HAP-1 (cell line): ENCODE measurements around the gene LIPC.

Source experiments
- DNase-seq, 2 experiments: peaks; one replicate each; pipeline ENCODE4 v3.0.0-alpha.2; 2016 to 2020; ENCODE audit warnings: low spot score in 2 of 2
- H3K27me3 ChIP-seq: fragments of 250-450 bp; sonication (Bioruptor Pico); 2 replicates; pipeline ENCODE4 v1.5.1; 2020; ENCODE audit warnings: low read depth, mild to moderate bottlenecking, moderate library complexity
- H3K36me3 ChIP-seq: fragments of 250-450 bp; sonication (Bioruptor Pico); replicated peaks from 2 replicates; pipeline ENCODE4 v1.5.1; 2020; ENCODE audit warnings: mild to moderate bottlenecking
- H3K4me1 ChIP-seq: fragments of 250-450 bp; sonication (Bioruptor Pico); 2 replicates; pipeline ENCODE4 v1.5.1; 2020; ENCODE audit warnings: mild to moderate bottlenecking
- H3K4me3 ChIP-seq: fragments of 250-450 bp; sonication (Bioruptor Pico); 2 replicates; pipeline ENCODE4 v1.5.1; 2020; ENCODE audit warnings: mild to moderate bottlenecking, moderate library complexity
- H3K9me3 ChIP-seq: fragments of 250-450 bp; sonication (Bioruptor Pico); 2 replicates; pipeline ENCODE4 v1.5.1; 2020; ENCODE audit warnings: mild to moderate bottlenecking, moderate library complexity
- in situ Hi-C: fragments of 300-500 bp; cut with MboI; formaldehyde crosslinking; loops from 3 replicates; pipeline ENCODE4 v1.14.3; 2020; ENCODE audit warnings: low sequenced_read_pairs, inconsistent platforms, mixed read lengths

Gene LIPC

GRCh38 chr15:58541410-58542087, 109.8 kb downstream of the LIPC start:
- in situ Hi-C loops = no loop called here
- Histone ChIP-seq H3K9me3 (no peaks in the 10 kb centered on the region), H3K4me3 (no peak overlapping the region), H3K4me1 (no peaks in the 10 kb centered on the region), H3K36me3 (no peaks in the 10 kb centered on the region), H3K27me3 (no peaks in the 10 kb centered on the region)
- DNase-seq = no peak

- no peaks in the 10 kb centered on the region for H3K36me3 ChIP-seq
- no peak overlapping the region for H3K4me3 ChIP-seq
- no peaks in the 10 kb centered on the region for H3K27me3 ChIP-seq
- H3K4me1 ChIP-seq = no peaks in the 10 kb centered on the region
- H3K9me3 ChIP-seq = no peaks in the 10 kb centered on the region
- no peak for DNase-seq
- in situ Hi-C loops = no loop called here
Measured at GRCh38 chr15:58543664-58544335, 112.0 kb downstream of the LIPC start.

- H3K27me3 ChIP-seq = no peaks in the 10 kb centered on the region
- no peaks in the 10 kb centered on the region for H3K36me3 ChIP-seq
- DNase-seq = no peak
- H3K4me3 ChIP-seq = no peak overlapping the region
- H3K9me3 ChIP-seq = no peaks in the 10 kb centered on the region
- no peaks in the 10 kb centered on the region for H3K4me1 ChIP-seq
- in situ Hi-C loops = no loop called here
Measured at GRCh38 chr15:58544756-58545155, 113.0 kb downstream of the LIPC start.

- Histone ChIP-seq H3K4me3 (no peak overlapping the region), H3K36me3 (no peaks in the 10 kb centered on the region), H3K9me3 (no peaks in the 10 kb centered on the region), H3K4me1 (no peaks in the 10 kb centered on the region), H3K27me3 (no peaks in the 10 kb centered on the region)
- in situ Hi-C loops = no loop called here
- DNase-seq = no peak
Measured at GRCh38 chr15:58545307-58546065, 113.7 kb downstream of the LIPC start.

GRCh38 chr15:58546066-58546591, 114.3 kb downstream of the LIPC start:
- no peaks in the 10 kb centered on the region for H3K4me1 ChIP-seq
- H3K27me3 ChIP-seq = no peaks in the 10 kb centered on the region
- H3K4me3 ChIP-seq = no peak overlapping the region
- no peaks in the 10 kb centered on the region for H3K36me3 ChIP-seq
- H3K9me3 ChIP-seq = no peaks in the 10 kb centered on the region
- DNase-seq = no peak
- in situ Hi-C loops = no loop called here

- no peaks in the 10 kb centered on the region for H3K27me3 ChIP-seq
- in situ Hi-C loops = no loop called here
- no peaks in the 10 kb centered on the region for H3K36me3 ChIP-seq
- H3K9me3 ChIP-seq = no peaks in the 10 kb centered on the region
- no peak for DNase-seq
- H3K4me1 ChIP-seq = no peaks in the 10 kb centered on the region
- no peak overlapping the region for H3K4me3 ChIP-seq
Measured at GRCh38 chr15:58546635-58547627, 115.1 kb downstream of the LIPC start.

GRCh38 chr15:58547628-58548307, 116.0 kb downstream of the LIPC start:
- DNase-seq = no peak
- in situ Hi-C loops = no loop called here
- no peak overlapping the region for H3K4me3 ChIP-seq
- no peaks in the 10 kb centered on the region for H3K9me3 ChIP-seq
- H3K27me3 ChIP-seq = no peaks in the 10 kb centered on the region
- H3K4me1 ChIP-seq = no peaks in the 10 kb centered on the region
- no peaks in the 10 kb centered on the region for H3K36me3 ChIP-seq

- in situ Hi-C loops = no loop called here
- no peak for DNase-seq
- Histone ChIP-seq H3K4me3 (no peak overlapping the region), H3K36me3 (no peaks in the 10 kb centered on the region), H3K4me1 (no peaks in the 10 kb centered on the region), H3K27me3 (no peaks in the 10 kb centered on the region), H3K9me3 (no peaks in the 10 kb centered on the region)
Measured at GRCh38 chr15:58548308-58549012, 116.7 kb downstream of the LIPC start.

- in situ Hi-C loops = no loop called here
- Histone ChIP-seq H3K4me1 (no peaks in the 10 kb centered on the region), H3K9me3 (no peaks in the 10 kb centered on the region), H3K27me3 (no peaks in the 10 kb centered on the region), H3K4me3 (no peak overlapping the region), H3K36me3 (no peaks in the 10 kb centered on the region)
- DNase-seq = no peak
Measured at GRCh38 chr15:58549013-58549784, 117.4 kb downstream of the LIPC start.

- DNase-seq = no peak
- no peaks in the 10 kb centered on the region for H3K36me3 ChIP-seq
- no peak overlapping the region for H3K4me3 ChIP-seq
- in situ Hi-C loops = no loop called here
- H3K4me1 ChIP-seq = no peaks in the 10 kb centered on the region
- H3K27me3 ChIP-seq = no peaks in the 10 kb centered on the region
- H3K9me3 ChIP-seq = no peaks in the 10 kb centered on the region
Measured at GRCh38 chr15:58549785-58550074, 117.9 kb downstream of the LIPC start.

GRCh38 chr15:58551084-58551763, 119.4 kb downstream of the LIPC start:
- Histone ChIP-seq H3K36me3 (no peaks in the 10 kb centered on the region), H3K27me3 (no peaks in the 10 kb centered on the region), H3K4me3 (no peak overlapping the region), H3K9me3 (no peaks in the 10 kb centered on the region), H3K4me1 (no peaks in the 10 kb centered on the region)
- no peak for DNase-seq
- in situ Hi-C loops = no loop called here
